Measurements from ENCODE around the gene ZNF862. TPM values are rescaled to one million over a fixed set of nuclear protein-coding genes. Genes with fewer than 3 reads are reported as not detected.

ZNF862 gene
- total and polyA plus RNA-seq, 10 of the 15 experiments (the other 5 are each of a cell fraction or from before 2014, with no cell fraction given) = 0.49 to 7.7 (median 3.5) TPM

- TF ChIP-seq ZNF592 (IDR thresholded peaks at IDR 0.05) (no peak), POU2F2 (IDR thresholded peaks at IDR 0.05; ENCODE audit: borderline replicate concordance, low read depth, low read length) (no peak), PKNOX1 (IDR thresholded peaks at IDR 0.05) (no peak), ELK1 (IDR thresholded peaks at IDR 0.05; ENCODE audit: low read depth, low read length) (no peak), TCF12 (IDR thresholded peaks at IDR 0.05; ENCODE audit: low read depth, low read length) (no peak), ZBTB4 (CRISPR knock-in tag; IDR thresholded peaks at IDR 0.05) (no peak)
These were observed 31.1 kb downstream of the ZNF862 start (continued) for GRCh38 chr7:149869291-149869650.

Measured in GM12878 (cell line).